ENCODE data around the gene CAPN10.

Gene CAPN10

DNA sequence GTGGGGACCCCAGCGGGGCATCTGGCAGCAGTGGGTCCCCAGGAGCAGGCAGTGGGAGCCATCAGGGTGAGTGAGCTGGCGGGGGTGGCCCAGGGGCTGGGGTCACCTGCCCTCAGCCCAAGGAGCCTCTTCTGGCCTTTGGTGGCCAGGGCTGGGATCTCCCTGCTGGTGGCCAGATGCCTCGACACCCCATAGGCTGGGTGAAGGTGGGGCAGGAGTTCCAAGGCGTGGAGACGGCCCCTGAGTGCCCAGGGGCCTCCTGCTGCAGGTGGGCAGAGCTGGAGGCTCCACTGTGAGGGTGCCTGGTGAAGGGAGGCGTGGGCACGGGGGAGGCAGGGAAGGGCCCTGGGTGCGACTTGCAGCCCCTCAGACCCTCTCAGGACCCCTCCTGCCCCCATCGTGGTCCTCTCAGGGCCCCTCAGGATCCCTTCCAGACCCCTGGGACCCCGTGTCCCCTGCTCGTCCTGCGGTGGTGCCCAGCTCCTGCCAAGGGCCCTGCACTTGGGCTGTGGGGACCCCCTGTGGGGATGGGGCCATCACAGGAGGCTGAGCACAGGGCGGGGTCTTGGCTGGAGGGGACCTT is 33.7 kb downstream of the CAPN10 start:
- Histone ChIP-seq H3K4me1 (ENCODE audit: control insufficient read depth, insufficient read depth, low read length) (no peaks in the 10 kb centered on the region), H3K9ac (ENCODE audit: low read length) (no peak overlapping the region), H3K27me3 (ENCODE audit: control insufficient read depth, insufficient read depth, low read length) (no peaks in the 10 kb centered on the region), H3K4me3 (ENCODE audit: low read length) (no peak overlapping the region), H3K9me3 (ENCODE audit: control insufficient read depth, low read length) (no peaks in the 10 kb centered on the region), H3K36me3 (ENCODE audit: control insufficient read depth, insufficient read depth, low read length) (peaks cover 14% of the 10 kb centered on the region)

DNA sequence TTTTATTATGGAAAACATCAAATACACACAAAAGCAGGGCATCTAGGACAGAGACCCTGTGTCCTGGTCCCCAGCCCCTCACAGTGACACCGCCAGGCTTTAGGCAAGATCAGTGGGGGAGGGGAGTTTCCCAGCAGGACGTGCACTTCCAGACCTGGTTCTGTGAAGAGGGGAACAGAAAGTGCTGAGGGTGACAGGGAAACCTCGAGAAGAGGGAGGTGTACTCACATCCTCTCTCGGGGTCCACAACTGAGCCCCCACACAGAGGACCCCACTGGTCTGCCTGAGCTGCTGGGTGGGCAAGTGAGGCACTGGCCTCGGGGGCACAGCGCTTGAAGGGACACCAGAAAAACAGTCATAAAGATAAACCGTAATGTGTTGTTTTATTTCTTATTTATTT is 34.3 kb downstream of the CAPN10 start:
- peaks cover 14% of the 10 kb centered on the region for H3K36me3 ChIP-seq (ENCODE audit: control insufficient read depth, insufficient read depth, low read length)
- H3K9me3 ChIP-seq (ENCODE audit: control insufficient read depth, low read length), result no peaks in the 10 kb centered on the region

DNA sequence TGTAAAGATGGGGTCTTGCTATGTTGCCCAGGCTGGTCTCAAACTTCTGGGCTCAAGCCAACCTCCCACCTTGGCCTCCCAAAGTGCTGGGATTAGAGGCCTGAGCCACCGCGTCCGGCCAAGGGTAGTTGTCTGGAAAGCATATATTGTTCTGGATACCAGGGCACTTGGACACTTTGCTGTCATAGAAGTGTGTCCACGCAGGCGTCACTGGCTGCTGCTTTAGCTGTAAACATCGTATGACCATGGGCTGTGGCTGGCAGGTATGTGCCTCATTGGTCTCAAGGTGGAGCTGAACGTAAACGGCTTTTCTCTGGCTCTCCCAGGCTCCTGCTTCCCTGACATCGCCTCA is 35.5 kb downstream of the CAPN10 start:
- H3K4me3 ChIP-seq (ENCODE audit: low read length), result no peak overlapping the region
- no peaks in the 10 kb centered on the region for H3K27me3 ChIP-seq (ENCODE audit: control insufficient read depth, insufficient read depth, low read length)
- H3K36me3 ChIP-seq (ENCODE audit: control insufficient read depth, insufficient read depth, low read length), result peaks cover 5% of the 10 kb centered on the region
- peaks cover 7% of the 10 kb centered on the region for H3K4me1 ChIP-seq (ENCODE audit: control insufficient read depth, insufficient read depth, low read length)
- no peak overlapping the region for H3K9ac ChIP-seq (ENCODE audit: low read length)
- H3K9me3 ChIP-seq (ENCODE audit: control insufficient read depth, low read length), result no peaks in the 10 kb centered on the region

More for the DNA sequence above, 34.3 kb downstream of the CAPN10 start:
- Histone ChIP-seq H3K4me3 (ENCODE audit: low read length) (no peak overlapping the region), H3K4me1 (ENCODE audit: control insufficient read depth, insufficient read depth, low read length) (peaks cover 5% of the 10 kb centered on the region), H3K9ac (ENCODE audit: low read length) (no peak overlapping the region), H3K27me3 (ENCODE audit: control insufficient read depth, insufficient read depth, low read length) (no peaks in the 10 kb centered on the region)

GRCh38 chr2:240622531-240623235 is 36.1 kb downstream of the CAPN10 start:
- peaks cover 8% of the 10 kb centered on the region for H3K4me1 ChIP-seq (ENCODE audit: control insufficient read depth, insufficient read depth, low read length)

GRCh38 chr2:240623531-240624010 is 37.0 kb downstream of the CAPN10 start:
- H3K36me3 ChIP-seq (ENCODE audit: control insufficient read depth, insufficient read depth, low read length), result peaks cover 4% of the 10 kb centered on the region
- no peaks in the 10 kb centered on the region for H3K9me3 ChIP-seq (ENCODE audit: control insufficient read depth, low read length)
- H3K27me3 ChIP-seq (ENCODE audit: control insufficient read depth, insufficient read depth, low read length), result no peaks in the 10 kb centered on the region
- peaks cover 8% of the 10 kb centered on the region for H3K4me1 ChIP-seq (ENCODE audit: control insufficient read depth, insufficient read depth, low read length)
- H3K9ac ChIP-seq (ENCODE audit: low read length), result no peak overlapping the region
- no peak overlapping the region for H3K4me3 ChIP-seq (ENCODE audit: low read length)

More at GRCh38 chr2:240622531-240623235, 36.1 kb downstream of the CAPN10 start:
- H3K9ac ChIP-seq (ENCODE audit: low read length), result no peak overlapping the region
- peaks cover 4% of the 10 kb centered on the region for H3K36me3 ChIP-seq (ENCODE audit: control insufficient read depth, insufficient read depth, low read length)
- H3K9me3 ChIP-seq (ENCODE audit: control insufficient read depth, low read length), result no peaks in the 10 kb centered on the region
- H3K4me3 ChIP-seq (ENCODE audit: low read length), result no peak overlapping the region
- H3K27me3 ChIP-seq (ENCODE audit: control insufficient read depth, insufficient read depth, low read length), result no peaks in the 10 kb centered on the region

- H3K4me1 ChIP-seq (ENCODE audit: control insufficient read depth, insufficient read depth, low read length), result peaks cover 8% of the 10 kb centered on the region
- no peak overlapping the region for H3K4me3 ChIP-seq (ENCODE audit: low read length)
- H3K36me3 ChIP-seq (ENCODE audit: control insufficient read depth, insufficient read depth, low read length), result peaks cover 4% of the 10 kb centered on the region
- H3K9me3 ChIP-seq (ENCODE audit: control insufficient read depth, low read length), result no peaks in the 10 kb centered on the region
- no peaks in the 10 kb centered on the region for H3K27me3 ChIP-seq (ENCODE audit: control insufficient read depth, insufficient read depth, low read length)
- no peak overlapping the region for H3K9ac ChIP-seq (ENCODE audit: low read length)
These were observed 37.7 kb downstream of the CAPN10 start for GRCh38 chr2:240624011-240624949.

DNA sequence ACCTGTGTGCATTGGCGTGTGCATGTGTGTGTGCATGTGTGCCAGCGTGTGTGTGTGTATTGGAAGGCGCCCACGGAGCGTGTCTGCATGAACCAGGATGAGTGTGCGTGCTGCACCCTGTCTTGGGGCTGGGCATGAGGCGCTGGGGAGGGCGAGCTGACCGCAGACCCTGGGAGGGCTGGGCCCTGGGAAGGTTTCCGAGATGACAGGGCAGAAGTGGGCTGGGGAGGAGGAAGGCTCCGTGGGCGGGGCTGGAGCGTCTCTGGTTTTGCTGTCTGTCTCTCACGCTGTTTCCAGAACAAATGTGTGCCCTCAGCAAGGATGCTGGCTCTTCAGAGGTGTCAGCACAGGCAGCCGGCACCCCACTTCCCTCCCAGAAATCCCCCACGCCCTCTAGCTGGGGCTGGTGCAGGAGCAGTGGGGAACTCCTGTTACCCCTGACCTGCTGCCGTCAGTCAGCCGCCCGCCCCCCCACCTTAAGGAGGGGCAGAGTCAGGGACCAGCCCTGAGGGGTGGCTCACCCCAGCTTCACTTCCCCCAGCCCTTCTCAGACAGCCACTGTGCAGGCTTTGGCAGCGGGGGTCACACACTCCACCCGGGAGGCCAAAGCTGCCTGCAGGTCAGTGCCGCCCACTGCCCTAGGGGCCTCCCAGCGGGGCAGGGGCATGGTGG is 38.6 kb downstream of the CAPN10 start, which contains the start of gene GPR35:
Gene GPR35 (plus strand): TSS at position 531 of the 672 bp plus-strand sequence. CDS start 4,473 bp downstream, outside the sequence.
- Histone ChIP-seq H3K9me3 (ENCODE audit: control insufficient read depth, low read length) (no peaks in the 10 kb centered on the region), H3K36me3 (ENCODE audit: control insufficient read depth, insufficient read depth, low read length) (no peaks in the 10 kb centered on the region), H3K4me1 (ENCODE audit: control insufficient read depth, insufficient read depth, low read length) (peaks cover 8% of the 10 kb centered on the region), H3K4me3 (ENCODE audit: low read length) (no peak within 1 kb of the TSS), H3K9ac (ENCODE audit: low read length) (peak within 1 kb of the TSS; percentile 48), H3K27me3 (ENCODE audit: control insufficient read depth, insufficient read depth, low read length) (no peaks in the 10 kb centered on the region)

- no peaks in the 10 kb centered on the region for H3K9me3 ChIP-seq (ENCODE audit: control insufficient read depth, low read length)
- no peaks in the 10 kb centered on the region for H3K36me3 ChIP-seq (ENCODE audit: control insufficient read depth, insufficient read depth, low read length)
- no peak overlapping the region for H3K4me3 ChIP-seq (ENCODE audit: low read length)
- H3K9ac ChIP-seq (ENCODE audit: low read length), result no peak overlapping the region
- H3K27me3 ChIP-seq (ENCODE audit: control insufficient read depth, insufficient read depth, low read length), result no peaks in the 10 kb centered on the region
- peaks cover 8% of the 10 kb centered on the region for H3K4me1 ChIP-seq (ENCODE audit: control insufficient read depth, insufficient read depth, low read length)
These were observed 40.2 kb downstream of the CAPN10 start for GRCh38 chr2:240626531-240627300.

GRCh38 chr2:240627736-240628506 is 41.4 kb downstream of the CAPN10 start:
- Histone ChIP-seq H3K9me3 (ENCODE audit: control insufficient read depth, low read length) (no peaks in the 10 kb centered on the region), H3K9ac (ENCODE audit: low read length) (no peak overlapping the region), H3K4me1 (ENCODE audit: control insufficient read depth, insufficient read depth, low read length) (peaks cover 8% of the 10 kb centered on the region), H3K36me3 (ENCODE audit: control insufficient read depth, insufficient read depth, low read length) (no peaks in the 10 kb centered on the region), H3K4me3 (ENCODE audit: low read length) (no peak overlapping the region), H3K27me3 (ENCODE audit: control insufficient read depth, insufficient read depth, low read length) (no peaks in the 10 kb centered on the region)

GRCh38 chr2:240628507-240628807 is 41.9 kb downstream of the CAPN10 start:
- H3K4me1 ChIP-seq (ENCODE audit: control insufficient read depth, insufficient read depth, low read length), result peaks cover 8% of the 10 kb centered on the region
- no peaks in the 10 kb centered on the region for H3K36me3 ChIP-seq (ENCODE audit: control insufficient read depth, insufficient read depth, low read length)
- no peak overlapping the region for H3K9ac ChIP-seq (ENCODE audit: low read length)
- no peaks in the 10 kb centered on the region for H3K9me3 ChIP-seq (ENCODE audit: control insufficient read depth, low read length)
- H3K27me3 ChIP-seq (ENCODE audit: control insufficient read depth, insufficient read depth, low read length), result no peaks in the 10 kb centered on the region
- no peak overlapping the region for H3K4me3 ChIP-seq (ENCODE audit: low read length)
